Ovary (tissue), 3 donors: Measurements from ENCODE around the gene EPN3.

Source experiments
- CTCF ChIP-seq, 3 donors: fragments of 450-650 bp in 2 of 3; fragments of 200-600 bp in 1 of 3; IDR thresholded peaks; one replicate each; pipeline versions ENCODE4 v1.5.1 to v1.8.0; 2016 to 2022; ENCODE audit warnings: antibody characterized with exemption in 3 of 3, mild to moderate bottlenecking in 1 of 3
- EP300 ChIP-seq: sonication (generic); formaldehyde crosslinking; IDR thresholded peaks from one replicate; pipeline ENCODE4 v1.6.1; 2017; ENCODE audit warnings: antibody characterized with exemption
- POLR2A ChIP-seq: fragments of 450-650 bp; IDR thresholded peaks from one replicate; pipeline ENCODE4 v1.6.1; 2017; ENCODE audit warnings: antibody characterized with exemption, mild to moderate bottlenecking, moderate library complexity
- donor health status: DM: no; HTN: no; CAD: no.

GRCh38 chr17:50487213-50488096 is 45.1 kb upstream of the EPN3 start:
- TF ChIP-seq CTCF (IDR thresholded peaks at IDR 0.05) (no peak), EP300 (no peak), POLR2A (no peak)
